HG02973 (cell line): ENCODE measurements around the gene PTBP3.
"Not testable (repeated sequence)": the region's sequence is repeated elsewhere in the genome, so short reads cannot be mapped to it uniquely, and the experiment has no call there.

ENCODE experiments used
- ATAC-seq: cut with Tn5 transposase; IDR thresholded peaks from one replicate; pipeline ENCODE4 v1.9.1; 2021; ENCODE audit warnings: moderate library complexity; ENCODE audit not compliant: unreplicated experiment

The PTBP3 gene

GRCh38 chr9:112325127-112325526, 8.3 kb downstream of the PTBP3 start:
- no peak for ATAC-seq

- ATAC-seq, result no peak
Observed at GRCh38 chr9:112323378-112323854, 10.0 kb downstream of the PTBP3 start.

- no peak for ATAC-seq
Observed at GRCh38 chr9:112322701-112323377, 10.6 kb downstream of the PTBP3 start.

DNA sequence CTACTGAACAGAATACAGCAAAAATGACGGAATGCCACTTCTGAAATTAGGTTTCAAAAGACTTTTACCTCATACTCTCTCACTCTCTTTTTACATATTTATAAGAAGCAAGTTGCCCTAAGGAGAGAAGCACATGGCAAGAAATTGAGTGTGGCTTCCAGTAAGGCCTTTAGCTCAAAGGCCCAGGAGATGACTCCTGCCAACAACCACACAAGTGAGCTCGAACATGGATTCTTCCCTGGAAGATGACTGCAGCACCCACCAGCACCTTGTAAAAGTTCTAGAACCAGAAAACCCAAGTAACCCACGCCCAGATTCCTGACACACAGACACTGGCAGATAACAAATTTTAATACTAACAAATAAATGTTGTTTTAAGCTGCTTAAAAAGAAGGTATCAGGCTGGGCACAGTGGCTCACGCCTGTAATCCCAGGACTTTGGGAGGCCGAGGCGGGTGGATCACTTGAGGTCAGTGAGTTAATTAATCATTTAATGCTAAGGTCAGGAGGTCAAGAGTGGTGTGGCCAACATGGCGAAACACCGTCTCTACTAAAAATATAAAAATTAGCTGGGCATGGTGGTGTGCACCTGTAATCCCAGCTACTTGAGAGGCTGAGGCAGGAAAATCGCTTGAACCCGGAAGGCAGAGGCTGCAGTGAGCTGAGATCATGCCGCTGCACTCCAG, 17.0 kb downstream of the PTBP3 start:
- ATAC-seq, result no peak

GRCh38 chr9:112315331-112316257, 17.8 kb downstream of the PTBP3 start:
- ATAC-seq, result no peak

DNA sequence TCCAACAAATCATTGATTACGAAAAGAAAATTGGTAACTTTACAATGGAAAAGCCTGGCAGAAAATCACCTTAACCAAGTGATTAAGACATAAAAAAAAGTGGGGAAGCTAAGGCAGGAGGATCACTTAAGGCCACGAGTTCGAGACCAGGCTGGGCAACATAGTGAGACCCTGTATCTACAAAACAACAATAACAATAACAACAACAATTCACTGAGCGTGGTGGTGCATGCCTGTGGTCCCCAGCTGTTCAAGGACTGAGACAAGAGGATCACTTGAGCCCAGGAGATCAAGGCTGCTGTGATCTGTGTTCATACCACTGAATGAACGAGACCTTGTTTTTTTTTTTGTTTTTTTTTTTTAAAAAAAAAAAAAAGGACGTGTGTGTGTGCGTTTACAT, 21.3 kb downstream of the PTBP3 start:
- no peak for ATAC-seq

DNA sequence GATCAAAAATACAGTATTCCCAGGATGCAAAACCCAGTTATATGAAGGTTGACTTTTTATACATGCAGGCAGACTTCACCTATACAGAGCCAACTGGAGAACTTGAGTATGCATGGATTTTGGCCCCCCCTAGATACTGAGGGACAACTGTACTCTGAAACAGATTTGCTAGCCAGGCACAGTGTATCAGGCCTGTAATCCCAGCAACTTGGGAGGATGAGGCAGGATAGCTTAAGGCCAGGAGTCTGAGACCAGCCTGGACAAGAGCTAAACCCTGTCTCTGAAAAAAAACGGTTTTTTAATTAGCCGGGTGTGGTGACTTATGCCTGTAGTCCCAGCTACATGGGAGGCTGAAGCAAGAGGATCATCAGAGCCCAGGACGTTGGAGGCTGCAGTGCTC, 21.9 kb downstream of the PTBP3 start:
- ATAC-seq, result no peak

- no peak for ATAC-seq
Observed at GRCh38 chr9:112310826-112311225, 22.6 kb downstream of the PTBP3 start.

DNA sequence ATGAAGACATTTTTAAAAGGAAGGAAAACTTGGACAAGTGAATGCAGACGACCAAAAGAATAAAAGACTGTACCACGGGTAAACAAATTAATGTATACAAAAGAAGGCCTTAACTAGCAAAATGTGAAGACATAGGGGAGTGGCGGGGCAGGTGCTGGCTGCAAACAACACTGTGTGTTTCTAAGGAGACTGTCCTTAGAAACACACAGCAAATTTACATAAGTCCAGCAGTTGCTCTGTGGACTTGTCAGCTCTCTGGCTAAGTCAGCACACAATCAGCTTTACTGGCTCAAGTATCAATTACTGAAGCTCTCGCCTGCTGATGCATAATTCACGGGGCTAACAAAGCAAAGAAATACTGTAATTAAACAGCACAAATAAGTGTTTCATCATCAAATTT, 24.8 kb downstream of the PTBP3 start:
- ATAC-seq, result no peak

- ATAC-seq, result no peak
Observed at GRCh38 chr9:112301420-112301819, 32.0 kb downstream of the PTBP3 start.

GRCh38 chr9:112299514-112299913, 33.9 kb downstream of the PTBP3 start:
- no peak for ATAC-seq

DNA sequence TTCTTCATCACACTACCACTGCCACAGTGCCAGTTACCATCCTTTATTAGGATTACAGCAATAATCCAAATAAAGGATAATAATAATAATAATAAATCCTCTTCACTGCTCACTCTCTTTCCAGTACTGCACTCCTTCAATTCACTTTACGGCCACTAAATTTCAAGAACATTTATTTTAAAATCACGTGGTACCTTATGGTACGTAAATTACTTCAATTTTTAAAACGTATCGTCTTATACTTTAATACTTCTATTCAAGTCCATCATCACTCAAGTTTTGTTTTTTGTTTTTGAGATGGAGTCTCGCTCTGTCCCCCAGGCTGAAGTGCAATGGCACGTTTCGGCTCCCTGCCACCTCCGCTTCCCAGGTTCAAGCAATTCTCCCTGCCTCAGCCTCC, 36.5 kb downstream of the PTBP3 start:
- ATAC-seq, result no peak

DNA sequence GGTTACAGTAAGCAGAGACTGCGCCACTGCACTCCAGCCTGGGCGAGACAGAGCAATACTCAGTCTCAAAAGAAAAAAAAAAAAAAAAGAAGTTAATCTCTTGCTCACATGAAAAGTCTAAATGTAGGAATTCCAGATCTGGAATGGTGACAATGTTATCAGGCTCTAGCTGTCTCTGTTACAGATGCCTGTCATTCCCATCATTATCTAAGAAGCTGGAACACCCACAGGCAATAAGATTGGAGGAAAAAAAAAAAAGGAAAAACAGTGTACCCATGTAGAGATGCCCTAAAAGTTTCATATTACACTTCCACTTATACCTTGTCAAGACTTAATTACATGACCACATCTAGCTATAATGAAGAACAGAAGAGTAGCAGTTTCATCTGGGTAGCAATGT, 38.2 kb downstream of the PTBP3 start:
- ATAC-seq, result no peak

DNA sequence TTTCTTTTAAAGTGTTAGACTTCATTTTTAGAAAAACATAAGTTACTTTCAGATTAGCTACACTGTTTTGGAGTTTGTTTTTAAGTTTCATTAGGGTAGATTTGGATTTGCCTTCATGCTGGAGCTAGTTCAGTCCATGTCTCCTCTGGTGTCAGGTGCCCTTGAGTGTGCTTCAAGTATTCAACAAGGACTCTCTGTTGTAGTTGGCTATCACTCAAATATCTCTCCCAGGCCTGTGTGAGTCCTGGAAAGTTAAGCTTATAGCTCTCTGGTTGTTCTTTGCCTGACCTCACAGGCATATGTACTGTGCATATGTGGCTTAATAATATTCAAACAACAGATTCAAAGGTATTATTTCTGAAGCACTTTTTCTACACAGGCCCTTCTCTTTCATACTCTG, 45.4 kb downstream of the PTBP3 start:
- no peak for ATAC-seq

DNA sequence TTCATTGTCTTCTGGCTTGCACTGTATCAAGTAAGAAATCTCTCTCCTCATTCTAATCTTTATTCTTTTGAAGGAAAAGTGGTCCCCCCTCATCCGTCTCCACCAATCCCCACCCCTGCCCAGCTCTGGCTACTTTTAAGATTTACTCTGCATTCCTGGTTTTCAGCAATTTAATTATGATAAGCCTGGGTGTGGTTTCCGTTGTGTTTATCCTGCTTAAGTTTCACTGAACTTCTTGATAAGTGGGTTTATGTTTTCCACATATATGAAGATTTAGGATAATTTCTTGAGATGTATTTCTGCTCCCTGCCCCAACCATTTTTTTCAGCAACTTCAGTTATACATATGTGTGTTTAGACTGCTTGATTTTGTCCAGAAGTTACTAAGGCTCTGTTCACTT, 46.5 kb downstream of the PTBP3 start:
- no peak for ATAC-seq

DNA sequence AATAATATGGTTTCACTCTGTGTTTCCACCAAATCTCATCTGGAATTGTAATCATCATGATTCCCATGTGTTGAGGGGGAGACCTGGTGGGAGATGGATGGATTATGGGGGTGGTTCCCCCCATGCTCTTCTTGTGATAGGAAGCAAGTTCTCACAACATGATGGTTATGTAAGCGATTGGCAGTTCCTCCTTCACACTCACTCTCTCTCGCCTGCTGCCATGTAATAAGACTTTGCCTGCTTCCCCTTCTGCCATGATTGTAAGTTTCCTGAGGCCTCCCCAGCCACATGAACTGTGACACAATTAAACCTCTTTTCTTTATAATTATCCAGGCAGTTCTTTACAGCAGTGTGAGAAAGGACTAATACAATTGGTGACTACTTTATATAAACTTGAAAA, 48.4 kb downstream of the PTBP3 start:
- ATAC-seq, result no peak

GRCh38 chr9:112283582-112284253, 49.7 kb downstream of the PTBP3 start:
- no peak for ATAC-seq

- ATAC-seq, result not testable (repeated sequence)
Observed at GRCh38 chr9:112282841-112283240, 50.6 kb downstream of the PTBP3 start.

GRCh38 chr9:112280904-112281303, 52.5 kb downstream of the PTBP3 start:
- ATAC-seq, result no peak

GRCh38 chr9:112279501-112279900, 53.9 kb downstream of the PTBP3 start:
- no peak for ATAC-seq

GRCh38 chr9:112278152-112278551, 55.3 kb downstream of the PTBP3 start:
- no peak for ATAC-seq
